HCT116 (cell line): ENCODE data around the gene CFAP46. TPM values are rescaled to one million over a fixed set of nuclear protein-coding genes. Genes with fewer than 3 reads are reported as not detected.

Source experiments
- ATAC-seq: fragments of 200-7000 bp; cut with Tn5 transposase; 2 replicates; pipeline ENCODE4 v1.9.1; 2020; ENCODE audit warnings: mild to moderate bottlenecking, moderate library complexity
- BruUV-seq: library from RNA; stranded (reverse); fragments of 400-500 nt; replicated peaks from 2 replicates; lab custom pipeline; 2021; lab: Mats Ljungman, UMichigan
- CTCF ChIA-PET: fragments of 300-600 bp; sonication (Branson Sonifier 250); formaldehyde crosslinking; loops from one replicate; lab custom pipeline; 2021; ENCODE audit warnings: antibody characterized with exemption; lab: Charles Lee
- POLR2A ChIA-PET: fragments of 300-600, 350-600 bp; sonication (Branson Sonifier 250); formaldehyde crosslinking; loops from one replicate; lab custom pipeline; 2021; ENCODE audit warnings: antibody characterized with exemption; lab: Charles Lee
- RAD21 ChIA-PET, 2 experiments: fragments of 300-600 bp; sonication (Branson Sonifier 250); formaldehyde crosslinking; loops; one replicate each; lab custom pipeline; 2023; ENCODE audit warnings: low total read pairs in 2 of 2; ENCODE audit not compliant: uncharacterized antibody in 2 of 2, unreplicated experiment in 2 of 2, low non-redundant PET in 1 of 2; lab: Charles Lee
- DNase-seq: peaks from one replicate; pipeline ENCODE4 v3.0.0-alpha.2; 2010; ENCODE audit warnings: low read depth, low spot score
- H2AFZ ChIP-seq: fragments of 200-600 bp; shearing (Covaris generic), sonication (generic); 2 replicates; pipeline ENCODE4 v1.6.1; 2017; ENCODE audit warnings: low read depth, mixed run types, mixed read lengths, antibody characterized with exemption, low read length; ENCODE audit not compliant: poor library complexity, severe bottlenecking
- H3K27ac ChIP-seq: 2 replicates; pipeline ENCODE4 v1.5.1; 2012; ENCODE audit warnings: low read depth, low read length
- H3K27me3 ChIP-seq: fragments of 200-600 bp; sonication (generic); 2 replicates; pipeline ENCODE4 v1.6.1; 2016; ENCODE audit warnings: mixed run types, low read length, mixed read lengths; ENCODE audit not compliant: insufficient read depth
- H3K36me3 ChIP-seq, 2 experiments: fragments of 200-500 bp in 1 of 2; fragments of 200-600 bp in 1 of 2; sonication (Bioruptor generic) in 1 of 2; sonication (generic) in 1 of 2; 2 replicates each; pipeline versions ENCODE4 v1.5.1 to v1.6.1; 2014 to 2016; ENCODE audit warnings: low read length in 2 of 2, inconsistent platforms in 1 of 2, mixed read lengths in 1 of 2, mixed run types in 1 of 2; ENCODE audit not compliant: insufficient read depth in 2 of 2, control insufficient read depth in 1 of 2
- H3K4me1 ChIP-seq, 2 experiments: fragments of 200-600 bp in 1 of 2; sonication (generic) in 1 of 2; 2 replicates each; pipeline versions ENCODE4 v1.5.1 to v1.6.1; 2012 to 2017; ENCODE audit warnings: low read length in 2 of 2, inconsistent platforms in 1 of 2, mild to moderate bottlenecking in 1 of 2, mixed read lengths in 1 of 2, mixed run types in 1 of 2, moderate library complexity in 1 of 2; ENCODE audit not compliant: insufficient read depth in 2 of 2, control insufficient read depth in 1 of 2
- H3K4me2 ChIP-seq: fragments of 200-600 bp; sonication (generic); 2 replicates; pipeline ENCODE4 v1.6.1; 2017; ENCODE audit warnings: mixed run types, low read length, mixed read lengths
- H3K4me3 ChIP-seq, 2 experiments: fragments of 200-600 bp in 1 of 2; sonication (generic) in 1 of 2; replicated peaks in 1 of 2; 2 replicates each; pipeline ENCODE4 v1.5.1; 2011 to 2016; ENCODE audit warnings: low read length in 2 of 2, control low read depth in 1 of 2, low read depth in 1 of 2, mild to moderate bottlenecking in 1 of 2, mixed read lengths in 1 of 2, mixed run types in 1 of 2
- H3K79me2 ChIP-seq: fragments of 200-600 bp; sonication (generic); 2 replicates; pipeline ENCODE4 v1.6.1; 2017; ENCODE audit warnings: mild to moderate bottlenecking, mixed run types, low read length, moderate library complexity, mixed read lengths; ENCODE audit not compliant: insufficient read depth
- H3K9ac ChIP-seq: fragments of 200-600 bp; sonication (generic); 2 replicates; pipeline ENCODE4 v1.6.1; 2016; ENCODE audit warnings: low read length, mixed read lengths
- H3K9me2 ChIP-seq: fragments of 200-600 bp; sonication (generic), shearing (Covaris generic); 2 replicates; pipeline ENCODE4 v1.6.1; 2017; ENCODE audit warnings: mixed run types, mild to moderate bottlenecking, moderate library complexity; ENCODE audit not compliant: insufficient read depth
- H3K9me3 ChIP-seq, 2 experiments: fragments of 200-500 bp in 1 of 2; fragments of 200-600 bp in 1 of 2; sonication (Bioruptor generic) in 1 of 2; sonication (generic) in 1 of 2; 2 replicates each; pipeline ENCODE4 v1.6.1; 2014 to 2017; ENCODE audit warnings: low read length in 2 of 2, mixed read lengths in 2 of 2, inconsistent platforms in 1 of 2, low read depth in 1 of 2, mild to moderate bottlenecking in 1 of 2, mixed run types in 1 of 2, moderate library complexity in 1 of 2; ENCODE audit not compliant: control insufficient read depth in 1 of 2, insufficient read depth in 1 of 2
- H4K20me1 ChIP-seq: fragments of 200-600 bp; sonication (generic), shearing (Covaris generic); 2 replicates; pipeline ENCODE4 v1.6.1; 2017; ENCODE audit warnings: mixed run types, mild to moderate bottlenecking, moderate library complexity; ENCODE audit not compliant: insufficient read depth
- CBX3 ChIP-seq: IDR thresholded peaks from 2 replicates; pipeline ENCODE4 v1.6.1; 2012; ENCODE audit warnings: low read depth
- CEBPB ChIP-seq: IDR thresholded peaks from 2 replicates; pipeline ENCODE4 v1.6.1; 2012; ENCODE audit warnings: low read depth
- EZH2 ChIP-seq: fragments of 200-600 bp; sonication (generic); IDR thresholded peaks from 2 replicates; pipeline ENCODE4 v1.6.1; 2017; ENCODE audit warnings: antibody characterized with exemption, mixed run types
- EZH2phosphoT487 ChIP-seq: fragments of 200-600 bp; IDR thresholded peaks from 2 replicates; pipeline ENCODE4 v1.6.1; 2018; ENCODE audit warnings: antibody characterized with exemption, borderline replicate concordance
- FOSL1 ChIP-seq: IDR thresholded peaks from 2 replicates; pipeline ENCODE4 v1.6.1; 2012; ENCODE audit warnings: low read depth
- JUND ChIP-seq: IDR thresholded peaks from 2 replicates; pipeline ENCODE4 v1.6.1; 2012
- POLR2A ChIP-seq: IDR thresholded peaks from 2 replicates; pipeline ENCODE4 v1.7.0; 2011; ENCODE audit warnings: borderline replicate concordance; ENCODE audit not compliant: insufficient read depth, insufficient read length; ENCODE audit errors: extremely low read depth
- RAD21 ChIP-seq: IDR thresholded peaks from 2 replicates; pipeline ENCODE4 v1.6.1; 2012; ENCODE audit warnings: low read depth, mild to moderate bottlenecking
- SRF ChIP-seq: IDR thresholded peaks from 2 replicates; pipeline ENCODE4 v1.6.1; 2012; ENCODE audit warnings: low read depth
- TCF7L2 ChIP-seq: IDR thresholded peaks from 2 replicates; pipeline ENCODE4 v1.7.0; 2011; ENCODE audit warnings: borderline replicate concordance, inconsistent platforms; ENCODE audit not compliant: insufficient read depth, insufficient read length; ENCODE audit errors: extremely low read depth
- ZFX ChIP-seq: fragments of 450-650 bp; IDR thresholded peaks from 2 replicates; pipeline ENCODE4 v1.6.1; 2017
- ZNF274 ChIP-seq: fragments of 200-500 bp; sonication (Bioruptor generic); IDR thresholded peaks from 2 replicates; pipeline ENCODE4 v1.6.1; 2014; ENCODE audit warnings: mild to moderate bottlenecking, low read depth, low read length, inconsistent platforms
- intact Hi-C: fragments of 100-400 bp; cut with micrococcal nuclease; formaldehyde crosslinking; loops from 2 replicates; pipeline ENCODE4 v1.10.0; 2022
- total RNA-seq: library from RNA; stranded (reverse); gene quantifications from one replicate; pipeline ENCODE4 v1.2.1, GENCODE V29; 2021; ENCODE audit not compliant: unreplicated experiment
- TF ChIP-seq, protein P1 (sequence below): IDR thresholded peaks from 2 replicates; pipeline ENCODE4 v1.6.1; 2011; ENCODE audit warnings: mild to moderate bottlenecking, low read length, moderate library complexity; ENCODE audit not compliant: insufficient replicate concordance; ENCODE audit errors: extremely low read depth
- TF ChIP-seq, protein P2 (sequence below): IDR thresholded peaks from 2 replicates; pipeline ENCODE4 v1.6.1; 2012; ENCODE audit warnings: low read depth
- TF ChIP-seq, protein P3 (sequence below): IDR thresholded peaks from 2 replicates; pipeline ENCODE4 v1.6.1; 2012

CFAP46 gene
- total RNA-seq, 1 experiment from 2014 or later = 1.4 TPM

DNA sequence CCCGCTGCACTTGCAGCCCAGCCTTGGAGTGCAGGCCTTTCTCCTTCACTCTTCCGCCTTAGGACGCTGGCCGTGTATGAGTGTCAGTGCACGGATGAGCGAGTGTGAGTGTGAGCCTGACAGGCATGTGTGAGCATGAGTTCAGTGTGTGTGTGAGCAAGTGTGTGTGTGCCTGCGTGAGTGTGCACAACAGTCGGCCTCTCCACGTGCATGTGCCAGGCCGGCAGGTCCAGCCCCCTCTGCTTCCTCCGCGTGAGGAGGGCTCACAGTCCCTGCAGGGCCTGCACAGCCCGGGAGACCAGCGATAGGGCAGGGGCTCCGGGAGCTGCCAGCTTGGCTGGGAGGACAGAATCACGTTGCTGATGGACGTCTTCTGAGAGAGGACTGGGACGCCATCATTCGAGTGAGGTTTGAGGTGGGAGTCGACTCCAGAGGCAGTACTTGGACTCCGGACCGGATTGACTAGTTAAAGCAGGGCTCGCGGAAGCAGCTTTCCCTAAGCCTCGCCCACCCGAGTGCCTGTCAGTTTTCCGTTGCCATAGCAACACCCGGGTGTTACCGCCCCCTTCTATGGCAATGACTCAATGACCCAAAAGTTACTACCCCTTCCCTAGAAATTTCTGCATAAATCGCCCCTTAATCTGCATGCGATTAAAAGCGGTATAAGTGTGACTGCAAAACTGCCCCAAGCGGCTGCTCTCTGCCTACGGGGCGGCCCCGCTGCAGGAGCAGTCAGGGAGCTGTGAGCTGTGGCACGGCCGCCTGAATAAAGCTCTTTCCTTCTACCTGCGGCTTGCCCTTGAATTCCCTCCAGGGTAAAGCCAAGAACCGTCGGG is 19.6 kb upstream of the CFAP46 start:
- Histone ChIP-seq H3K9me3 (no peaks in the 10 kb centered on the region), H3K9me2 (no peaks in the 10 kb centered on the region), H3K4me3 (no peak overlapping the region), H3K4me2 (no peak overlapping the region), H3K27me3 (no peaks in the 10 kb centered on the region), H3K36me3 (no peaks in the 10 kb centered on the region), H4K20me1 (no peaks in the 10 kb centered on the region), H3K27ac (no peak overlapping the region), H3K4me1 (no peaks in the 10 kb centered on the region), H3K79me2 (no peaks in the 10 kb centered on the region), H3K9ac (no peak overlapping the region), H2AFZ (no peak overlapping the region)
- CTCF ChIA-PET = no interaction called here
- POLR2A ChIA-PET = no interaction called here
- TF ChIP-seq POLR2A = no peak
- no peak for TF ChIP-seq RAD21
- no peak for TF ChIP-seq ZFX
- no peak for TF ChIP-seq EZH2phosphoT487
- TF ChIP-seq, protein P1, sequence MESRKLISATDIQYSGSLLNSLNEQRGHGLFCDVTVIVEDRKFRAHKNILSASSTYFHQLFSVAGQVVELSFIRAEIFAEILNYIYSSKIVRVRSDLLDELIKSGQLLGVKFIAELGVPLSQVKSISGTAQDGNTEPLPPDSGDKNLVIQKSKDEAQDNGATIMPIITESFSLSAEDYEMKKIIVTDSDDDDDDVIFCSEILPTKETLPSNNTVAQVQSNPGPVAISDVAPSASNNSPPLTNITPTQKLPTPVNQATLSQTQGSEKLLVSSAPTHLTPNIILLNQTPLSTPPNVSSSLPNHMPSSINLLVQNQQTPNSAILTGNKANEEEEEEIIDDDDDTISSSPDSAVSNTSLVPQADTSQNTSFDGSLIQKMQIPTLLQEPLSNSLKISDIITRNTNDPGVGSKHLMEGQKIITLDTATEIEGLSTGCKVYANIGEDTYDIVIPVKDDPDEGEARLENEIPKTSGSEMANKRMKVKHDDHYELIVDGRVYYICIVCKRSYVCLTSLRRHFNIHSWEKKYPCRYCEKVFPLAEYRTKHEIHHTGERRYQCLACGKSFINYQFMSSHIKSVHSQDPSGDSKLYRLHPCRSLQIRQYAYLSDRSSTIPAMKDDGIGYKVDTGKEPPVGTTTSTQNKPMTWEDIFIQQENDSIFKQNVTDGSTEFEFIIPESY = no peak
- no peak for TF ChIP-seq SRF
- TF ChIP-seq EZH2 = no peak
- TF ChIP-seq, protein P2, sequence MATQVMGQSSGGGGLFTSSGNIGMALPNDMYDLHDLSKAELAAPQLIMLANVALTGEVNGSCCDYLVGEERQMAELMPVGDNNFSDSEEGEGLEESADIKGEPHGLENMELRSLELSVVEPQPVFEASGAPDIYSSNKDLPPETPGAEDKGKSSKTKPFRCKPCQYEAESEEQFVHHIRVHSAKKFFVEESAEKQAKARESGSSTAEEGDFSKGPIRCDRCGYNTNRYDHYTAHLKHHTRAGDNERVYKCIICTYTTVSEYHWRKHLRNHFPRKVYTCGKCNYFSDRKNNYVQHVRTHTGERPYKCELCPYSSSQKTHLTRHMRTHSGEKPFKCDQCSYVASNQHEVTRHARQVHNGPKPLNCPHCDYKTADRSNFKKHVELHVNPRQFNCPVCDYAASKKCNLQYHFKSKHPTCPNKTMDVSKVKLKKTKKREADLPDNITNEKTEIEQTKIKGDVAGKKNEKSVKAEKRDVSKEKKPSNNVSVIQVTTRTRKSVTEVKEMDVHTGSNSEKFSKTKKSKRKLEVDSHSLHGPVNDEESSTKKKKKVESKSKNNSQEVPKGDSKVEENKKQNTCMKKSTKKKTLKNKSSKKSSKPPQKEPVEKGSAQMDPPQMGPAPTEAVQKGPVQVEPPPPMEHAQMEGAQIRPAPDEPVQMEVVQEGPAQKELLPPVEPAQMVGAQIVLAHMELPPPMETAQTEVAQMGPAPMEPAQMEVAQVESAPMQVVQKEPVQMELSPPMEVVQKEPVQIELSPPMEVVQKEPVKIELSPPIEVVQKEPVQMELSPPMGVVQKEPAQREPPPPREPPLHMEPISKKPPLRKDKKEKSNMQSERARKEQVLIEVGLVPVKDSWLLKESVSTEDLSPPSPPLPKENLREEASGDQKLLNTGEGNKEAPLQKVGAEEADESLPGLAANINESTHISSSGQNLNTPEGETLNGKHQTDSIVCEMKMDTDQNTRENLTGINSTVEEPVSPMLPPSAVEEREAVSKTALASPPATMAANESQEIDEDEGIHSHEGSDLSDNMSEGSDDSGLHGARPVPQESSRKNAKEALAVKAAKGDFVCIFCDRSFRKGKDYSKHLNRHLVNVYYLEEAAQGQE = no peak
- TF ChIP-seq TCF7L2 = no peak
- no peak for TF ChIP-seq CBX3
- no peak for TF ChIP-seq CEBPB
- TF ChIP-seq, protein P3, sequence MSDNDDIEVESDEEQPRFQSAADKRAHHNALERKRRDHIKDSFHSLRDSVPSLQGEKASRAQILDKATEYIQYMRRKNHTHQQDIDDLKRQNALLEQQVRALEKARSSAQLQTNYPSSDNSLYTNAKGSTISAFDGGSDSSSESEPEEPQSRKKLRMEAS = no peak
- no peak for TF ChIP-seq JUND
- no peak for TF ChIP-seq FOSL1
- no peak for TF ChIP-seq ZNF274
- DNase-seq (no peak), ATAC-seq (no peak)
- no TSS peak for BruUV-seq
- RAD21 ChIA-PET = no interaction called here
- intact Hi-C loops = no loop called here
